ENCODE measurements around the gene CPNE1.

The CPNE1 gene

DNA sequence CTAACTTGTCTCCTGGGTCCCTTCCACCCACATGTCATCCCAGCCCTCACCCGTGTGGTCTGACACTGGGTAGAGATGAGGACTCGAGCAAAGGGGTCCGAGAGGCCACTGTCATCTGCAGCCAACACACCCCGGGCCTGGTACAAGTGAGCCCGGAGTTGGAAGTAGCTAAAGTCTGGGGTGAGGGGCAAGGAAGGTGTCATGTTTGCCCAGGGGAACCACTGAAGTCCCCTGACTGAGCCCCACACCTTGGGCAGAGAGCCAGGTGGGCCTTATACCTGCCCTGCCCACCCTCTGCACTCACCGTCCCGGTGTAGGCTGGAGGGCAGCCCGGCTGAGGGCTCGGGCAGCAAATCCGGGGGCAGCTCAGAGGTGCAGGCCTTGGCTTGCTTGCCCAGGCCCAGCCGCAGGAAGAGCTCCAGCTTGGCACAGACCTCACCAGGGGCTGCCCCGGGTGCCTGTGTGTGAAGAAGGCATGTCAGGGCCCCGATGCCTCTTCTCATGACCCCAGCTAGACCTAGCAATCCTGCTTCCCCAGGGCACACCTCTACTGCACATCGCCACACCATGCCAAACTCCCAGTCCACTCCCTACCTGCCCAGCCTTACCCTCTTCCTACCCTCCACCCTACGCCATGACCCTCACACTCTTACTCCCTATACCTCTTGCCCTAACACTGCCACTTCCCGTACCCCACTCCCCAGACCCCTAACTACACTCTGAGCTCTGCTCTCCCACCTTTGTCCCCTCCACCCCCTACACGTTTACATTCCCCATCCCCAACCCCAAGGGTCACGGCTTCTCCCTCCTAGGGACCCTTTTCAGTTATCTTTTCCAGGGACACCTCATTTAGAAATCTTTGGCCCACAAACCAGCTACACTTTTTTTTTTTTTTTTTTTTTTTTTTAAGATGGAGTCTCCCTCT, 80.8 kb downstream of the CPNE1 start:
- no peak for DNase-seq (ENCODE audit: low read depth)
- H3K4me3 ChIP-seq (ENCODE audit: low read depth, low read length) = no peak overlapping the region

DNA sequence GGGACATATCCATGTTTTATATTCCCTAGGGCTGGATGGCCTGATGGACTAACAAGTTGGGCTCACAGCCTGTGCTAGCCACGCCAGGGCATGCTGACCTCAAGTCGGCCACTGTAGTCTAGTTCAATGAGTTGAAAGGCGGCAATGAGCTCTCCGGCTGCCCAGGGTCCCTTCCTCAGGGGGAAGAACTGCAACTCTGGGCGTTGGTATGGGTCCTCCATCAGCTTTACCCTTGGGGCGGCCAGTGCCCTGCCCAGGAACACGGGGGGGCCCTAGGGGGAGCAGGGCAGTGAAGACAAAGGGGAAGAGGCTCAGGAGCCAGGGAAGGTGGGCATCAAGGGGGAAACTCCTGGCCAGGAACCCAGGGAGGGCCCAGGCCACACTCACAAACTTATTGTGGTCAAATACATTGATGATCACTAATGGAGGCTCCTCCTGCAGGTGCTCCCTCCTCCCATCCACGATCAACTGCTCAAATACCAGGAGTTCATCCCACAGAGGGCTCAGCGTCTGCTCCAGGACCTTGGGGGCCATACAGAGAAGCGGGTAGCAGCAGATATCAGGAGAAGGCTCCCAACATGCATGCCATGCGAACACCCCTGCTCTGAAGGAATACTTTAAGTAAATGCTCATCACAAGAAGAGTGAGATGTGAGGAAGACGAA, 81.8 kb downstream of the CPNE1 start:
- no peak for DNase-seq (ENCODE audit: low read depth)
- H3K4me3 ChIP-seq (ENCODE audit: low read depth, low read length) = no peak overlapping the region

DNA sequence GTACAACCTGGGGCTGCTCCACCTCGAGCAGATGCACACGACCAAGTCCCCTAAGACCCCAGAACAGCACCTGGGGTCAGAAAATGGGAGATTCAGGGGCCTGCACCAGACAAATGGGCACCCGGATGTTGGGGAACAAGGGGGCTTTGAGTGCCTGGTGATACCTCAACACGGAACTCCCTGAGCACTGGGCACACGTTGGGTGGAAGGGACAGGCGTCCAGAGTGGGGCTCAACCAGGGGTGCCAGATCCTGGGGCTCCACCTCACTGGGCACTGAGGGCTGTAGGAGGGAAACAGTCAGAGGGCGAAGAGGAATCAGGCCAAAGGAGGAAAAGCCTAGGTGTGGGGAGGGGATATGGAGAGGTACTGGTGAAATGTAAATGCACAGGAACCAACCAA, 82.6 kb downstream of the CPNE1 start:
- DNase-seq (ENCODE audit: low read depth) = no peak
- no peak overlapping the region for H3K4me3 ChIP-seq (ENCODE audit: low read depth, low read length)

DNA sequence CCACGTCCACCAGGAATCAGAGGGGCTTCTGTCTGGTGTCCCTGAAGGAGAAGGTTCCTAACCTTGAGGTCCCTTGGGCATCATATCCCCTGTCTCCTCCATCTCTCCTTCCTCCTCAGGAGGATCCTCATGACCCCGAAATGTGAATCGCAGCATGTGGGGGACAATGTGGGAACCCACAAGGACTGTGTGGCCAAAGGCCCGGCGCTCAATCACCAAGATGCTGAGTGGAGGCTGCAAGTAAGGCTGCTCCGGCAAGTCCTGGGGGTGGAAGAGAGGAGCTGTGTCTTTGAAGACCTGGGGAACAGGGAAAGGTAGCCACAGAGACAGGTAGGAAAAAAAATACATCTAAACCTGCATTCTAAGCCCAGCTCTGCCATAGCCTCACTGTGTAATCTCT, 85.5 kb downstream of the CPNE1 start:
- no peak for DNase-seq (ENCODE audit: low read depth)
- no peak overlapping the region for H3K4me3 ChIP-seq (ENCODE audit: low read depth, low read length)

DNA sequence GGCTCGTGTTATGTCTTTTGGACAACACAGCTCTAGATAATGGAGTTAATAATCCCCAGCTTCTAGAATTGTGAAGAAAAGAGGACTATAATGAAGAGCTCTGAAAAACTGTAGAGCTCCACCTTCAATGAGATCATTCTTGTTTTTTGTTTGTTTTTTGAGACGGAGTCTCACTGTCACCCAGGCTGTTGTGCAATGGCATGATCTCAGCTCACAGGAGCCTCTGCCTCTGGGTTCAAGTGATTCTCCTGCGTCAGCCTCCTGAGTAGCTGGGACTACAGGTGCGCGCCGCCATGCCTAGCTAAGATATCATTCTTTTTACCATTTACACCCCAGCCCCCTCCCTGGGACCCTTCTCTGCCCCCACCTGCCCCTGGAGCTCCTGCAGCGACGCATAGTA, 86.2 kb downstream of the CPNE1 start:
- H3K4me3 ChIP-seq (ENCODE audit: low read depth, low read length) = no peak overlapping the region
- DNase-seq (ENCODE audit: low read depth) = no peak

DNA sequence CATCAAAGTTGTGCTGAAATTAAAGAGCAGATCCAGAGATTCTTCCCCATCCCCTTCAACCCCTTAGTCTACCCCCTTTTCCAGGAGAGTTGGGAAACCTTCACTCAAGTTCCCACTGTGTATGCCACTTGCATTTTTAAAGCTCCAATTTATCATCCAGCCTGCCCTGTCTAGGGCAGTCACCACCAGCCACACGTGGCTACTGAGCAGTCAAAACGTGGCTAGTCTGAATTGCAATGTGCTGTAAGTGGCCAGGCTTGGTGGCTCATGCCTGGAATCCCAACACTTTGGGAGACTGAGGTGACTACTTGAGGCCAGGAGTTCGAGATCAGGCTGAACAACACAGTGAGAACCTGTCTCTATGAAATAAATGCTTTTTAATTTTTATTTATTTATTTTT, 87.9 kb downstream of the CPNE1 start:
- DNase-seq (ENCODE audit: low read depth) = no peak
- no peak overlapping the region for H3K4me3 ChIP-seq (ENCODE audit: low read depth, low read length)
